ENCODE results near the gene APPL2.

The APPL2 gene

GRCh38 chr12:105275997-105276733 lies 40.2 kb upstream of the APPL2 start:
- Histone ChIP-seq H3K36me3 (ENCODE audit: control insufficient read depth, low read length) (no peaks in the 10 kb centered on the region), H3F3A (ENCODE audit: control insufficient read depth, insufficient read depth) (no peaks in the 10 kb centered on the region), H3K9me3 (ENCODE audit: control insufficient read depth, insufficient read depth, low read length) (no peaks in the 10 kb centered on the region), H4K20me1 (ENCODE audit: control insufficient read depth, insufficient read depth, low read depth, low read length) (no peaks in the 10 kb centered on the region), H3K79me2 (ENCODE audit: control insufficient read depth, low read length) (no peaks in the 10 kb centered on the region), H3K4me1 (ENCODE audit: control insufficient read depth, low read length) (peaks cover 5% of the 10 kb centered on the region), H3K4me3 (ENCODE audit: low read length) (no peak overlapping the region), H3K27ac (ENCODE audit: low read depth, low read length) (no peak overlapping the region), H3K9me2 (replicated peaks; ENCODE audit: control insufficient read depth, low read length) (no peaks in the 10 kb centered on the region), H3K4me2 (ENCODE audit: low read length) (no peak overlapping the region), H3K27me3 (ENCODE audit: control insufficient read depth, low read length) (no peaks in the 10 kb centered on the region)
- TF ChIP-seq CTCF (IDR thresholded peaks at IDR 0.05; ENCODE audit: low read depth, low read length, poor library complexity, severe bottlenecking): no peak
- no peak for TF ChIP-seq EZH2phosphoT487 (IDR thresholded peaks at IDR 0.05; ENCODE audit: borderline replicate concordance, low read length)

GRCh38 chr12:105274571-105274970 lies 38.6 kb upstream of the APPL2 start:
- Histone ChIP-seq H4K20me1 (ENCODE audit: control insufficient read depth, insufficient read depth, low read depth, low read length) (no peaks in the 10 kb centered on the region), H3K9me3 (ENCODE audit: control insufficient read depth, insufficient read depth, low read length) (no peaks in the 10 kb centered on the region), H3K27me3 (ENCODE audit: control insufficient read depth, low read length) (no peaks in the 10 kb centered on the region), H3K4me2 (ENCODE audit: low read length) (no peak overlapping the region), H3K36me3 (ENCODE audit: control insufficient read depth, low read length) (no peaks in the 10 kb centered on the region), H3K4me1 (ENCODE audit: control insufficient read depth, low read length) (peaks cover 5% of the 10 kb centered on the region), H3K27ac (ENCODE audit: low read depth, low read length) (no peak overlapping the region), H3K79me2 (ENCODE audit: control insufficient read depth, low read length) (no peaks in the 10 kb centered on the region), H3F3A (ENCODE audit: control insufficient read depth, insufficient read depth) (no peaks in the 10 kb centered on the region), H3K4me3 (ENCODE audit: low read length) (no peak overlapping the region), H3K9me2 (replicated peaks; ENCODE audit: control insufficient read depth, low read length) (no peaks in the 10 kb centered on the region)
- no peak for TF ChIP-seq EZH2phosphoT487 (IDR thresholded peaks at IDR 0.05; ENCODE audit: borderline replicate concordance, low read length)
- TF ChIP-seq CTCF (IDR thresholded peaks at IDR 0.05; ENCODE audit: low read depth, low read length, poor library complexity, severe bottlenecking): no peak

- H3K4me1 ChIP-seq (ENCODE audit: control insufficient read depth, low read length): peaks cover 5% of the 10 kb centered on the region
- H3K4me3 ChIP-seq (ENCODE audit: low read length): no peak overlapping the region
- TF ChIP-seq EZH2phosphoT487 (IDR thresholded peaks at IDR 0.05; ENCODE audit: borderline replicate concordance, low read length) (no peak), CTCF (IDR thresholded peaks at IDR 0.05; ENCODE audit: low read depth, low read length, poor library complexity, severe bottlenecking) (no peak)
- no peaks in the 10 kb centered on the region for H3F3A ChIP-seq (ENCODE audit: control insufficient read depth, insufficient read depth)
- H4K20me1 ChIP-seq (ENCODE audit: control insufficient read depth, insufficient read depth, low read depth, low read length): no peaks in the 10 kb centered on the region
- no peaks in the 10 kb centered on the region for H3K36me3 ChIP-seq (ENCODE audit: control insufficient read depth, low read length)
- H3K9me2 ChIP-seq (replicated peaks; ENCODE audit: control insufficient read depth, low read length): no peaks in the 10 kb centered on the region
- H3K9me3 ChIP-seq (ENCODE audit: control insufficient read depth, insufficient read depth, low read length): no peaks in the 10 kb centered on the region
- H3K27me3 ChIP-seq (ENCODE audit: control insufficient read depth, low read length): no peaks in the 10 kb centered on the region
- no peak overlapping the region for H3K4me2 ChIP-seq (ENCODE audit: low read length)
- H3K27ac ChIP-seq (ENCODE audit: low read depth, low read length): no peak overlapping the region
- no peaks in the 10 kb centered on the region for H3K79me2 ChIP-seq (ENCODE audit: control insufficient read depth, low read length)
Observed at GRCh38 chr12:105273601-105274000, 37.6 kb upstream of the APPL2 start.

All from DOHH2 (cell line).